ENCODE results near the gene MTERF1.
"Not testable (repeated sequence)": the region's sequence is repeated elsewhere in the genome, so short reads cannot be mapped to it uniquely, and the experiment has no call there.

MTERF1 gene

DNA sequence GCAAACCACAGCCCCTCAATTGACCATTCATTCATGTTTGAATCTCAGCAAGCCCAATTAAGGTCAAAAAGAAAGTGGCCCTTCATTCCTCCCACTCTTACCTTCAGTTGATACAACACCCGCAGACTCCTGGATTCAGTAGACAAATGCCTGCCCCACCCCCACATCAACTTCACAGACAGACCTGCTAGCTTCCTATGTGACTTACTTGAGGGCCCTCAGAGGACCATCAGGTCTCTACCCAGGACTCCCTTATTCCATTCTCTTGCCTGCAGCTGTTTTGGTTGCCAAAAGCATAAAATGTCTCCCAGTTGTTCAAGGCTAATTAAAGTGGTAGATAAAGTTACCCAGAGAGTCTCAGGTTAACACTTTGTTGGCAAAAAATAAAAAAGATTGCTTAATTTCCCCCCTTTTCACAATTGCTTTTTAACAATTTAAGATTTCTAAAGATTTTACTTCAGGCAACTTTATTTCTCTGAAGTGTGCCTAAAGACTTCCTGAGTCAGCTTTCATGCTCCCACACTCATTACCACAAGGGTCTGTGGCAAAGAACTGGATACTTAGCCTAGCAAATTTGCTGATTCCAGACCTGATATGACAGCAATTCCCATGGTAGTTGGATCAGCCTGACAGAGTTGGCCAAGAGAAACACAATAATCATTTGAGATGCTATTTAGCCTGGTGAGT lies 3.3 kb upstream of the MTERF1 start:
- no peak for DNase-seq

DNA sequence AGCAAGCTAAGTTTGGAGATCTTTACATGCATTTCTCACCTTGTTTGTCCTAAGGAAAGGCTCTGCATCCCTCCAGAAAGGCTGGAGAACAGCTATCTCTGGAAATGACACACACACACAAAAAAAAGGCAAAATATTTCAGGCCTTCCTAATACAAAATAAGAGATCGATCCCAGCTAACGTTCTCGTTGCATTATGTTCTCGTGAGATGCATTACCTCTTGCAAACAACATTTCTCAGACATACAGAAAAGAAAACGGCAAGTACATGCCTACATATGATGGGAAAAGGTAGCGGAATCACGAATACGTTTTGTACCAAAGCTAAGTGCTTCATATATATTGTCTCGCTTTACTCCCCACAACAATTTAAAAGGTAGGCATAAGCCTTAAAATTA lies 488 bp downstream of the MTERF1 start:
- no peak for DNase-seq

DNA sequence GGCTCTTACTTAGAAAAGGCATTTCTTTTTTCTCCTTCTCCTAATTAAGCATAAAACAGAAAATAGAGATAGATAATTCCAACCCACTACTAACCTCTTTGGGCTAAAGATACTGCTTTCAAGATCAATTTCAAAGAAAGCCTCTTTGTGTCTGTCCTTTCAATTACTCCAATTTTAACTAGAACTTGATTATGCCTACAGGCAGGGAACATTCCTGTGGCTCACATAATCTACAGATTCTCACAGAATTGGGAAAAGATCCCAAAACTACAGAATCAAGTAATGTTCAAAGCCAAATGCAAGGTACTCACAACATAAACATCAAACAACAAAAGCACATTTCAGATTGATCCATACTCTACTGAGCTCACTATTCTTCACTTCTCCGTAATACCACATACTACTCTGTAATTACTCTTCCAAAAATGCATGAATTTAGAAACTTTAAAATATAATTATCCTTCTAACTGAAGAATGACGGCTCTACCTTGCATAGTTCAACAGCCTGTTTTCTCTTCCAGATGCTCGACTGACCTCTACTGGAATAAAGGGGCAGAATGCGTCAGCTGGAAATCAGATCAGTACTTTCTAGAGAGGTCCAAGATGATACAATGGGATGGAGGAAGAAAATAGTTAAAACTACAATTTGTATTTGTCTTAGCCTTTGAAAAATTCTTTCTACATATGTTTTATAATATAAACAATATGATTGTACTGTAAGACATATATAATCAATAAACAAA lies 3.9 kb downstream of the MTERF1 start:
- no peak for DNase-seq

DNA sequence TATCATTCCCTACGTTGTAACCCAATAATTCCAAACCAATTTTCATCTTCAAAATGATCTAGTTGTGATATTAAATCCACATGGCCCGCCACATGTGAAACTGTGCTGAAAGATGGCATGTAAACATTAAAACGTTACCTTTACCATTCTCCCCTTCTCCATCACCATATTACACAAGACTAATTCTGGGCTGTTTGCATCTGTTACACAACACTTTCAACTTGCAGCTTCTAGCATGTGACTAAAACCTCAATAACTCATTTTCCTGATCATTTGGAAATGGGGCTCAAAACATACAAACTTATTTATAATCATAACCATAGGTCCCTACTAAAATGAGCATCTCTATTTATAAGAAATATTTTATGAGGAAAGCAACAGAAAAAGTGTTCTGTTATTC lies 4.7 kb downstream of the MTERF1 start:
- DNase-seq = no peak

DNA sequence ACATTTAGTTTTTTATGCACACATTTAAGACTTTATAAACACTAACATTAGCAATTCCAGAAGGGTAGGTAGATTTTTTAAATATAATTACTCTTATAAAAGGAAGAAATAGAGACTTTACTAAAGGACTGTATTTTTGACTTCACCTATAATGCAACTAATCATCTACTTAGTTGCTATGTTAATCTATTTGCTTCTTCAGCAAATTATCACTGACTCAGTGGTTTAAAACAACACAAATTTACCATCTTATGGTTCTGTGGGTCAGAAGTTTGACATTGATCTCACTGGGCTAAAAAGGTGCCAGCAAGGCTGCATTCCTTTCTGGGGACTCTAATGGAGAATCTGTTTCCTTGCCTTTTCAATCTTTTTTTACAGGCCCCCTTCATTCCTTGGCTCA lies 7.6 kb downstream of the MTERF1 start:
- no peak for DNase-seq

DNA sequence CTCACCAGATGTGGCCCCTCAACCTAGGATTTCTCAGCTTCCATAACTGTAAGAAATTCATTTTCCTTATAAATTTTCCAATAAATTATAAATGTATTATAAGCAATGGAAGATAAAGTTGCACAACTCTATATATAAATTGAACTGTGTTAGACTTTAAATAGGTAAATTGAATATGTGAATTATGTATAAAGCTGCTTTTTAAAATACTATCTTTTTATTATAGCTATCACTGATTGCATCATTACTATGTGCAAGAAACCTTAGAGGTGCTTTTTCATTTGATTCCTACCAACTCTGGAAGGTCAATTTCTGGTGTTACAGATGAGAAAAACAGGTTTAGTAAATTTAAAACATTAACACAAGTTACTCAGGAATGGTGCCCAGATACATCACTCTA lies 8.4 kb downstream of the MTERF1 start:
- DNase-seq = no peak

DNA sequence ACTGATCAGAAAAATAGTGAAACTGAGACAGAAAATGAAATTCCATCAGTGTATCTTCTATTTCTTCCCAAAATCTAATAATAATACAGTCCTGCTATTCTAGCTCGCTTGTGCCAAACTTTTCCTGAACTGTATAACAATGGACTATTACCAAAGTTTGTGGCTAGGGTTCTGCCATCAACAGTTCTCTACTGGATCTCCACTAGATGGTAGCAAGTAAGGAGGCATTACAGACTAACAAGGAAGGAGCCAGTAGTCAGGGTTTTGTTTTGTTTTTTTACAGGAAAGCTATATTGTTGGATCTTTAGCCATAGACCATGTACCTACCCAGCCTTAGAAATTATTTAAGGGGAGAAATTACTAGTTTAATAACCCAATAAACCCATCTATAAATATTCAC lies 10.8 kb downstream of the MTERF1 start:
- DNase-seq = no peak

DNA sequence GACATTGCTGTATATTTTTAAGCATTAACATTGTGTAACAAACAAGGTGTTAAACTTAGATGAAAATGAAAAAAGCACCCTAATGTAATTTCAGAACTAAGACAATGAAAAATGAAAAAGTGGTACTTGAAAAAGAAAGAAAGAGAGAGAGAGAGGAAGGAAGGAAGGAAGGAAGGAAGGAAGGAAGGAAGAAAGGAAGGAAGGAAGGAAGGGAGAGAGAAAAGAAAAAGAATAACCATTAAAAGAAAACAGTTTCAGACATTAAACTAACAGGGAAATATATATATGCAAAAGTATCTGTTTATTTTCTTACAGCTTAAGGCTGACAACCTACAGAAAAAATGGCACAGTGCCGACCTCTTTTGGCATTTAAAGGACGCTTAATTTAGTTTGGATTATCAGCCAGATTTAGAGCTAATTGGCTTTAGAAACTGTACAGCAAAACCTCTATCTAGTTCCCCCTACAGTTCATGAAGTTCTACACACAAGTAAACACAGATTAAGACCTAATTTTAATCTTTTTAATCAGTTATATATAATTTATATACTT lies 13.8 kb downstream of the MTERF1 start:
- DNase-seq = no peak

DNA sequence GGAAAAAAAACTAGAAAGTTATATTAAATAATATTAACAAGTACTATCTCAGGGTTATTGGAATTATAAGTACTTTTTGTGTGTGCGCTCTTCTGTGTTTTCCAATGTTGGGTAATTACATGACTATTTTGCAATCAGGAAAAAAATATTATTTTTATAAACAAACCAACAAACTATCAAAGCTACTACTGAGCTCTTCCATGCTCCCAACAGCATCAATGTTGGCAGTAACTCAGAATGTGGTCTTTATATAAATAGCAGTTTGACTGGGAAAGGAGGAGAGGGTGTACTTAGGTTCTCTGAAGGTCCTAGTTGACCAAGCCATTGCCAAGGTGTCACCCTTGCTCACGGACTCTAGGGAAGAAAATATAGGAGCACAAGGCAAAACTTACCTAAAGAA lies 15.0 kb downstream of the MTERF1 start:
- no peak for DNase-seq

DNA sequence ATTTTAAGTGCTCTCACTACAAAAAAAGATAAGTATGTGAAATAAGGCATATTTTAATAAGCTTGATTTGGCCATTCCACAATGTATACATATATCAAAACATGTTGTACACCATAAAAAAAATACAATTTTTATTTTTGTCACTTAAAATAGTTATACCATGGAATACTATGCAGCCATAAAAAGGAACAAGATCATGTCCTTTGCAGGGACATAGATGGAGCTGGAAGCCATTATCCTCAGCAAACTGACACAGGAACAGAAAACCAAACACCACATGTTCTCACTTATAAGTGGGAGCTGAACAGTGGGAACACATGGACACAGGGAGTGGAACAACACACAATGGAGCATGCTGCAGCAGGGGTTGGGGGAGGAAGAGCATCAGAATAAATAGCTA lies 15.9 kb downstream of the MTERF1 start:
- not testable (repeated sequence) for DNase-seq

DNA sequence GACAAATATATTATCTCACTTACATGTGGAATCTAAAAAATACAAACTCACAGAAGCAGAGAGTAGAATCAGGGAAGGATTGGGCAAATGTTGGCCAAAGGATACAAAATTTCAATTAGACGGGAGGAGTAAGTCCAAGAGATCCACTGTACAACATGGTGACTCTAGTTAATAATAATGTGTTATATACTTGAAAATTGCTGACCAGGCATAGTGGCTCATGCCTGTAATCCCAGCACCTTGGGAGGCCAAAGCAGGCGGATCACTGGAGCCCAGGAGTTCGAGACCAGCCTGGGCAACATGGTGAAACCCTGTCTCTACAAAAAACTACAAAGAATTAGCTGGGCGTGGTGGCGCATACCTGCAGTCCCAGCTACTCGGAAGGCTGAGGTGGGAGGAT lies 16.4 kb downstream of the MTERF1 start:
- no peak for DNase-seq

DNA sequence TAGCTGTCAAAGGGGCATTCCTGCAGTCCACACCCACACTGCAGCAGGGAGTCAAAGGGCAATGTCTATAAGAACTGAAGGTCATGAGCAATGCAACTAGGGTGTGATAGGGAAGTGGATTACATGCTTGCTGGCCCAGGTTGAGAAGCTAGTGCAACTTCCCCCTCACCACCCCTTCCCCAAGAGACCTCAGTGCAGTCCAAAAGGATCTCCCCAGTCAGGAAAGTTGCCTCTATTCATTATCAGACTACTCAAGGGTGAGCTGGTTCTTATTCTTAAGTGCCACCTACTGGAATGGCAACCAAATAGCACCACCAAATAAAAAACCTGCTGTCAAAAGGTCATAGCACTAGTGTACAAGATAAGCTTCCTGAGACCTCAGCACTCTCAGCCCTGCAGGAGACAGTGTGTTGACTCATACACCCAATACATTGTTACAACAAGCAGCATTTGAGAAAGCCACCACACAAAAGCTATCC lies 28.2 kb downstream of the MTERF1 start:
- no peak for DNase-seq

DNA sequence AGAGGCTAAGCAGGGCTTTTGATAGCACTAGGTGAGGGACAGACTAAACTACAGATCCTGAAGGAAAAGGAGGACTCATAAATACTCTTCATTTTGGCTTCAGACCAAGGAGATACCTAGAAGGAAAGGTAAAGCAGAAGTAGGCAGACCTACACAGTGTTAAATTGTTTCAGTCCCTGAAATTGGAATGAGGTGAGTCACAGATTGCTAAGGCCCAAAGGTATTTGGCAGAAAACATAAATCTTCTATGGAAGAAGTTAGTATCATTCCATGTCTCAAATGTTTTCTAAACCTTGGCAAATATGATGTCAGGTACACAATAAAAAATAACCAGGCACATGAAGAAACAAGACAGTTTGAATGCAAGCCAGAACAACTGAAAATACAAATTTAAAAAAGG lies 30.0 kb downstream of the MTERF1 start:
- no peak for DNase-seq

DNA sequence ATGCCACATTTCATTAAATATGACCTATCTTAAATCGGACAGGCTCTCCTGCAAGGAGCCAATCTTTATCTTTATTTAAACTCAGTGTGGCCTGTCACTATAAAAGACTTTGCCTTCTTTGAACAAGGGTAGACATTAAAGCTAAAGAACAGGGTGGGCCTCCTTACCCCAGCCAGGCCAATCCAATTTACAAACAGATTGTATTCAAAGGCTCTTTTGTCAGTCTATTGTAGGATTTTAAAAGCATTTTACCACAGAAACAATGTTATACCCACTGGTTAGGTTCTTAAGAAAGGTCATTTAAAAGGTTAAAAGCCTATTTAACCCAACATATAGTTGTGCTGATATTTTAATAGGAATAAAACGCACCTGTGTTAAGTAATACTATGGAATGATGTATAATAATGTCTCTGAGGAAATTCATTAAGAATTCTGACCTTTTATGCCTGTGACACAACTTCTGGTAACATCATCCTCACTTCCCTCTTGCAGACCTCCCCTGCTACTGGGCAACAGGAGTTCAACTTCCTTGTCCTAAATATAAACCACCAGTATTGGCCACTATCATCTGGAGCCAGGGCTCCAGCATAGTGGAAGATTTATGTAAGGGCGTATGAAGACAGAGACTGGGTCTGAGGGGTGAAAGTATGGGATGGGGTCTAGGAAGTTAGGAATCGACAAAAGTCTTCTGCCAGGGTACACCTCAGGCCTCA lies 32.5 kb downstream of the MTERF1 start:
- DNase-seq = no peak

DNA sequence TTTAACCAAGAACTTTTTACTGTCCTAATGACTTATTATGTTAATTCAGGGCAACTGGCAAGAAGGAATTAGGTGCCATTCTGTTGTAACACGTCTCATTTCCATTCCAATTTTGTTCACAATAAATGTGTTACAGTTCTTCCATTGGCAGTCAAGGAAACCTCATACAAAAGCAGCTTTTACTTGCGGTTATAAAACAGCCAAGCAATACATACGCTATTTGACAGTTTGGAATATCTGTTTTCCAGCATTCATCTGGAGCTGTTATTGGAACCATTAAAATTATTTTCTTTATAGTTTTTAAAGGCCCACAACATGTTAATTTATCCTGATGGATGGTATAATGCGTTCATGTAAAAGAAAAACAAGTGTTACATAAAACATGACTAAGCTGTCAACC lies 33.3 kb downstream of the MTERF1 start:
- DNase-seq = no peak

DNA sequence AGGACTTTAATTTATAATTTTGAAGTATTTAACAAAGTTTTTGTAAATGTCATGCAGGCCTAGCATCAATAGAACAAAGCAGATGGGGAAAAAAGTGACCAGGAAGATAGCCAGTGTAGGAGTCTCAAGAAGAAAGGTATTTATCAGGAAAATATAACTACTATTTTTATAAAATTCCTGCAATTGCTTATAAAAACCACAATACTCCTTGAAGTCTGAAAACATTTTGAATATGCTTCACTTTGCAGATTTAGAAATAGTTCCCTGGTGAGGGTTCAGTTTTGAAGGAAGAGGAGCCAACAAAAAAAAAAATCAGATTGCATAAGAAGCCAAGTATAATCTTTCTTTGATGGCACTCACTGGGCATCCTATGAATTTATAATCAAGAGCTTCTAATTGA lies 34.1 kb downstream of the MTERF1 start:
- DNase-seq = no peak

DNA sequence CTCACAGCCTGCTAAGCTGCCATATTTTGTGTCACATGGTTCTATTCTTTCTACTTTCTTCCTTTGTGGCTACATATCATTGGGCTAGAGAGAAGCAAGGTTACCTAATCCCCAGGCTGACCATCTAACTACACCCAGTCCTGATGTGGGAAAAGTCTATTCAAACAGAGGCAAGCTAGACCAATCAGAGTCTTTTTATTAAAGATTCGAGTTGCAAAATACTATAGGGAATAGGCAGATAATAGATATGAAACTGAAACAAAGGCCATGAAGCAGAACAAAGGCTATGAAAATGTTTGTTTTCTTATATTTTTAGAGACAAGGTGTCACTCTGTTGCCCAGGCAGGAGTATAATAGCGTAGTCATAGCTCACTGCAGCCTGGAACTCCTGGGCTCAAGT lies 36.7 kb downstream of the MTERF1 start:
- DNase-seq = no peak

DNA sequence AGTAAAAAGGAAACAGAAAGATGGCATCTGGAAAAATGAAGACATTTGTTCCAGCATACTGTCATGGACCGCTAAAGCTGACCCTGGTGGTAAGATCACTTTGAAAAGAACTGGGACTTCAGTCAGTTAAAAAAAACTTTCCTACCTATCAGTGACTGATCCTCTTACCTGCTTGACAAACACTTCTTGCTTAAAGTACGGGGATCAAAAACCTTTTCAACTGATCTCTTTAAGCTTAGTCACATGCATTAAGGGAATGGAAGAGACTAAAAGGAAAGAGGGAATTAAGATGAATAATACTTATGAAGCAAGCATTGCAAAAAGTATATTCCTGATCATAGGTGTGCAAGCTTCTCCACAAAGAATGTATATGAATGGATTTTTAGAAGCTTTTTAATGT lies 42.1 kb downstream of the MTERF1 start:
- no peak for DNase-seq

DNA sequence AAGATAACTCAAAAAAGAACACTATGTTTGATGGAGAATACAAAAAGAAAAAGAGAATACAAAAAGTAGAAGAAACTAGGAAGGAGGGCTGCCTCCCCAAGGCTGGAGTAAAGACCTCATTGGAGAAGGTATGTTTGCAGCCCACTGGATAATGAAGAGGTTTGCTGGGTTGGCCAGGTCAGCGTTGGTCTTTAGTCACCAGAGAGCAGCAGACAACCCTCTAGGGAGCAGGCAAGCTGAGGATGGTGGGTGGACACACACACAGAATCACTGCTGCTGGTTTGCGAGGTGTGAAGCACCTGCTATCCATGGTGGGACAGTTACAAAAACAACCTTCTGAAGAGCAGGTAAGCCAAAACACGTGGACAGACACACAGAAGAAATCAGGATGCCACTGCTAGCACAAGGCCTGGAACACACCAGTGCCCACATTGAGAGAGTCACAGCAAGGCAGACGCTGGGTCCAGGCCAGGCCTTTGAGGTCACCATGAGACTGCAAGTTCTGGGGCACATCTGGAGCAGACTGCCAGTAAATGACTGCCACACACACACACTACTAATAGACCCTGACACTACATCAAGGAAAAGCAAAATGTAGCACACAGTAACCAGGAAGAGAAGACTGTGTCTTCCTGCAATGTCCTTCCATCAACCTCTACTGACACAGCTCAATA lies 43.0 kb downstream of the MTERF1 start:
- DNase-seq = no peak

DNA sequence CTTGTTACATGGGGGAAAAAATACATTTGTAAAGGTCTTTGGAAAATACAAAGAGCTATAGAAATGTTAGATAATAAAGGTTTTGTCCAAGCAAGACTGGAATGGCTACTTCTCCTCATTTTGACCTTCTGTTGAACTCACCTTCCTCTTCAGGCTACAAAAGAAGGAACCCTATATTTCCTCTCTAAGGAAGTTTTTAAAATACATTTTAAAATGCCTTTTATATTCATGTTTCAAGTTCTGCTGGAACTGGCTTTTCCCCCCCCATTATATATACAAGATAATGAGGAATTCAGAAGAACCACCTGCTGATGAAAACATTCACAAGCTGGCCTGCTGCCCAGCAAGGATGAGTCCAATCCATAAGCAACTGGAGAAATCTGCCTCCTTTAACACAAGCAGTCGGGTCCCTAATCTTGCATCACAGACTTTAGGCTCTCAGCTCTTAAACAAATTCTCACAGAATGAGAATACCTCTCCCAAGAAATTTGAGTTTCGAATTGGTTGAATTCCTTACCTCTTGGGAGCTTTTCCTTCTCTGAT lies 44.6 kb downstream of the MTERF1 start:
- DNase-seq = no peak

DNA sequence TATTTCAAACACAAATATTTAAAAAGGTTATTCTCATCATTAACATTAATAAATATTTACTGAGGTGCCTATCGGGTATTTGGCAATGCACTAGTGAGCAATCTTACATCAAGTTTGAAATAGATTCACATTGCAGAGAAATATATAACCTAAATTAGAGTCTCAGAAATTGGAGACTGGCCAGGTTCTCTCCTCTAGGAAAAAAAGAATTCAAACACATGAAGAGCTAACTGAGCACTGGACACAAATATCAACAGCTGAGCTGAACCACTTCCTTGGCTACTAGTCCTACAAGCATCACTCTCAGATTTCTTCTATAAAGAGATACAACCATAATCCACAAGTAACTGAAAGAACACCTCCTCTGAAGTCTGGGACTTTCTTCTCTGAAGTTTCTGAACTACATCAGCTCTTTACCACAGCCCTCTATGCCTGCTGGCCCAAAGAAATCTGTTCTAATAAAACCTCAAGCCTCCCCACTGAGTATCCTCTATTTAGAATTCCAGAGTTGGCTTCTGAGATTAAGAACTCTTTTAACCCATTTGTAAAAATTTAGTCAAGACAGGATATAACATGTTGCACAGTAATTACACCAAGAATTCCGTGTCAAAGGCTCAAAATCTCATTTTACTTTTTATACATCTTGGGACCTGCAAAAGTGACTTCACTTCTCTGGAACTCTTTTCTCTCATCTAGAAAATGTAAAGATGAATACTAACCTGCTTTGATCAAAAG lies 45.2 kb downstream of the MTERF1 start:
- no peak for DNase-seq

DNA sequence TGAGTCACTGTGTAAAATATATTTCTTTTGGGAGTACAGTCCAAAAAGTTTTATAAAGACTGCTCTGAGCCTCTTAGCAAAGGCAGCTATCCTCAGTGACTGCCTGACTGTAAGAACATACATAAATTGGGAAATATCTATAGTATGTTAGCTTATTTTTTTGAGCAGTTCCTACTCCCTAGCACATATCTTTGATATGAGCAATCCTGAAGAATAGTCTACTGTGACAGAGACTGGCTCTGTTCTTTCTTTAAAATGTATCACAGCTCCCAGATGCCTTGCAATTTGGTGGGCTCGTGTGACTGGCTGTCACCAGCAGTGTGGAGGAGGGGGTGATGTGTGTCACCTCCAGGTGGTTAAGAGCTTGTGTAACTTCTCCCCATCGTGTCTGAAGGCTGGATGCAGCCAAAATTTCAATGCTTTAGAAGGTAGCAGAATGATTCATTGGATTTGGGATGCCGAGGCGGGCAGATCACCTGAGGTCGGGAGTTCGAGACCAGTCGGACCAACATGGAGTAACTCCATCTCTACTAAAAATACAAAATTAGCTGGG lies 47.9 kb downstream of the MTERF1 start:
- no peak for DNase-seq
